ENCODE data around the gene SDK2. TPM values are rescaled to one million over a fixed set of nuclear protein-coding genes. Genes with fewer than 3 reads are reported as not detected.

The SDK2 gene
- total RNA-seq, 1 donor from 2014 or later: 0.96 TPM

DNA sequence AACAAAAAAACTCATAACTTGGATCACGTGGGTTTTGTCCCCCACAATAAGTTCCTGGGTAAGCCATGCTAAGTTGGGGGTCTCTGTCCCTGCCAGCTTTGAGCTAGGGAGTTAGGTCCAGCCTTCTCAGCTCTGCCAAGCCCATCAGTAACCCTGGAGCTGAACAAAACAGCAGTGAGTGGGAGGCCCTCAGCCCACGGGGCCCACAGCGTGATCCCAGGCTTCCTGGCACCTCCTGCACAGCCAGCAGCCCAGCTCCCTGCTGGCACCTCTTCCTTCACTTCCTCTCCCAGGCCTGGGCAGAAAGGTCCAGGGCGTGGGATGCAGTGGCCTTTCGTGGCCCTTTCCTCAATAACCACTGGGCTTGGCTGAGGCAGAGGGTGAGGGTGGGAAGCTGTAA is 296.9 kb downstream of the SDK2 start:
- DNase-seq (ENCODE audit: low spot score): no peak

GRCh38 chr17:73346501-73347162 is 297.6 kb downstream of the SDK2 start:
- DNase-seq (ENCODE audit: low spot score): no peak

- no peak for DNase-seq (ENCODE audit: low spot score)
Observed at GRCh38 chr17:73343739-73344454, 300.3 kb downstream of the SDK2 start.

- DNase-seq (ENCODE audit: low spot score): peak; percentile 96
Observed at GRCh38 chr17:73343168-73343634, 301.0 kb downstream of the SDK2 start.

DNA sequence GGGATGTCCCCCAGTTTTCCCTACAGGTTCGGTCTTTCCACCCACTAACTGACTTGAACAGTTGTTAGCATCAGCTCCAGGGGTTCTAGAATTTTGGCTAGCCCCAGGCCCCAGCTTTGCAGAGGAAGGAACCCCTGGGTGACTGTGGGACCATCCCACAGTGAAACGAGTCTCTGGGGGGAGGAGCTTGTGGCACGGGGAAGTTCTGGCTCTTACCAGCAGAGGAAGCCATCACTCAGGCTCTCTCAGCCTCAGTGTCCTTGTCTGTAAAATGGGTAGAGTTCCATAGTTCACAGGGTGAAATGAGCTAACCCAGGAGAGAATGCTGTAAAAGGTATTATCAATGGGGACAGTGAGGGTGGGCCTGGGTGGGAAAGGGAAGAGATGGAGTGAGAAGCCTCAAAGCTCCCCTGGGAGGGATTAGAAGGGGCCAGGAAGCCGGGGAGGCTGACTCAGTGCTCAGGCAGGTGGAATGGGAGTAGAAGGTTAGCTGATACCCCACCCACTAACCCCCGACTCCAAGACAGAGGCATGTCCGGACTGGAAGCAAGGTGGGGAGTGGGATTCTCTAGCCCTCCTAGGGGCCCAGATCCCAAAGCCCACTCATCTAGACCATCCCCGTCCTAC is 301.6 kb downstream of the SDK2 start:
- peak; percentile 86 for DNase-seq (ENCODE audit: low spot score)

- peak; percentile 84 for DNase-seq (ENCODE audit: low spot score)
Observed at GRCh38 chr17:73342050-73342522, 302.2 kb downstream of the SDK2 start.

DNA sequence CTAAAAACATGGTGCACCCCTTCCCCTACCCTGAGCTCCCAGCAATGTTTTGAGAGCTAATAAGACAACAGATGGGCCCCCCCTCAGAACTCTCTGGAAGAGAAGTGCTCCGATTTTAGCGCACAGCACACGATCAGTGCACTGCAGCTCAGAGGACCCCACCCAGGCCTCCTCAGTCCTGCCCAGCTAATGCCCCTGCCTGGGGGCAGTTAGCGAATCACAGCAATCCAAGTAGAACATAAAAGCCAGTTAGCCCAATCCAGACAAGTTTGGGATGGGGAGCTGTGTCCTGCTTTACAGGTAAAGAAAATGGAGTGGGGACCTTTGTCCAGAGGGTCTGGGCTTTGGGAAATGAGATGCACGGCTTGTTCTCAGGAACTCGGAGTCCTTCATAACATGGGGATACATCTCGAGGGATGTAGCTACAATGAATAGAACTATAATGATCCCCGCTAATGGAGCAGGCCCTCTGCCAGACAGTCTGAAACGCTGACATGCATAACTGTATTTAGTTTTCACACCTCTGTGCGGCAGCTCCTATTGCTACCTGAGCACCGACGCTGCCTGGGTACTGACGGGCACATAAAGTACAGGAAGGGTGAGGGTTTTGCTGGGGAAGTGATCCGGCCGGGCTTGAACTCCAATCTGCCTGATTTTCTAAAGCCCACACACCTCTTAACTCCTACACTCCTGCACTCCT is 302.7 kb downstream of the SDK2 start:
- peak; percentile 32 for DNase-seq (ENCODE audit: low spot score)

DNA sequence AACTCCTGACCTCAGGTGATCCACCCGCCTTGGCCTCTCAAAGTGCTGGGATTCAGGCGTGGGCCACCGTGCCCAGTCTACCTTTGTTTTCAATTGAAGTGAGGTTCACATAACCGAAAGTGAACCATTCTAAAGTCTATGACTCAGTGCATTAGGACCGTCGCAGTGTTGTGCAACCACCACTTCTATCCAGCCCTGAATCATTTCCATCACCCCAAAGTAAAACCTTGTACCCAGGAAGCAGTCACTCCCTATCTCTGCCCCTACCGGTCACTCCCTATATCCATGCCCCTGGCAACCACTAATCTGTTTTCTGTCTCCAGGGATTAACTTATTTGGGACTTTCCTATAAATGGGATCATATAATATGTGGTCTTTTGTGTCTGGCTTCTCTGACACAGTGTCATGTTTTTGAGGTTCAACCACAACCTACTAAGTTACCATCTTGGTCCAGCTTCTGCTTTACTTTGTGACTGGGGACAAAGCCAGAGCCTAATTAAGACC is 304.1 kb downstream of the SDK2 start:
- DNase-seq (ENCODE audit: low spot score): peak; percentile 80

GRCh38 chr17:73338566-73339197 is 305.6 kb downstream of the SDK2 start:
- no peak for DNase-seq (ENCODE audit: low spot score)

GRCh38 chr17:73338050-73338521 is 306.2 kb downstream of the SDK2 start:
- DNase-seq (ENCODE audit: low spot score): peak; percentile 74

GRCh38 chr17:73337330-73337710 is 306.9 kb downstream of the SDK2 start:
- DNase-seq (ENCODE audit: low spot score): no peak

GRCh38 chr17:73336408-73337329 is 307.6 kb downstream of the SDK2 start:
- no peak for DNase-seq (ENCODE audit: low spot score)

GRCh38 chr17:73335591-73336407 is 308.4 kb downstream of the SDK2 start:
- DNase-seq (ENCODE audit: low spot score): no peak

- no peak for DNase-seq (ENCODE audit: low spot score)
Observed at GRCh38 chr17:73334771-73335513, 309.3 kb downstream of the SDK2 start.

GRCh38 chr17:73333445-73333844 is 310.8 kb downstream of the SDK2 start:
- DNase-seq (ENCODE audit: low spot score): peak; percentile 94

DNA sequence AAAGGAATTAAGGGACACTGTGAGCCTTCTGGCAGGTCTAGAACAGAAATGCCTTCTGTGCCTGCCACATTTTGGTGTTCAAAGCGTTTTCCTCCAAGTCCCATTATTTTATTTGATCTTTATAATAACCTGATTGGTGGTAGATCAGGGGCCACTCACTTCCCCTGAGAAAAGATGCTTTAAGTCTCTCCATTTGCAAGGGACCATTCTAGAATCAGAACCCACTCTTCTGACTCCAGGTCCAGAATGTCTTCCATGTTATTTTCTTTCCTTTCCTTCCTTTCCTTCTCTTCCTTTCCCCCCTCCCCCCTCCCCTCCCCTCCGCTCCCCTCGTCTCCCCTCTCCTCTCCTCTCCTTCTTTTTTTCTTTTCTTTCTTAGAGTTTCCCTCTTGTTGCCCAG is 313.2 kb downstream of the SDK2 start:
- no peak for DNase-seq (ENCODE audit: low spot score)

GRCh38 chr17:73327676-73328075 is 316.6 kb downstream of the SDK2 start:
- DNase-seq (ENCODE audit: low spot score): no peak

DNA sequence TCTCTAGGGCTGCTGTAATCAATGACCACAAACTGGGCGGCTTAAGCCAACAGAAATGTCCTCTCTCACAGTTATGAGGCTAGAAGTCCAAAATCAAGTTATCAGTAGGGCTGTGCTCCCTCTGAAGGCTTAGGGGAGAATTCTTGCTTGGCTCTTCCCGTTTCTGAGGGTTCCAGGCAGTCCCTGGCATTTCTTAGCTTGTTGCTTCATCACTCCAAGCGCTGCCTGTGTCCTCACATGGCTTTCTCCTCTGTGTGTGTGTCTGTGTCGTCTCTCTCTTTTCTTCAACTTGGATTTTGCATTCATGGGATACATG is 318.8 kb downstream of the SDK2 start:
- DNase-seq (ENCODE audit: low spot score): peak; percentile 89

All from umbilical cord (tissue), 2 donors.